K562 (cell line): Measurements from ENCODE around the gene DRAXIN. TPM values are rescaled to one million over a fixed set of nuclear protein-coding genes. Genes with fewer than 3 reads are reported as not detected.

Experiments
- DDX20 ChIP-seq: fragments of 450-650 bp; IDR thresholded peaks from 2 replicates; pipeline ENCODE4 v1.6.1; 2016; ENCODE audit warnings: missing genetic modification characterization, low read depth, mild to moderate bottlenecking, missing compliant biosample characterization, moderate library complexity
- E2F6 ChIP-seq, 2 experiments: IDR thresholded peaks; 2 replicates each; pipeline ENCODE4 v1.6.1; 2011; ENCODE audit warnings: borderline replicate concordance in 1 of 2, control low read depth in 1 of 2, low read depth in 1 of 2, low read length in 1 of 2, mild to moderate bottlenecking in 1 of 2, mixed read lengths in 1 of 2, moderate library complexity in 1 of 2; ENCODE audit not compliant: insufficient read depth in 1 of 2, insufficient read length in 1 of 2, poor library complexity in 1 of 2, severe bottlenecking in 1 of 2; ENCODE audit errors: extremely low read depth in 1 of 2
- HDAC2 ChIP-seq: fragments of 450-650 bp; IDR thresholded peaks from 2 replicates; pipeline ENCODE4 v1.6.1; 2016; ENCODE audit warnings: mild to moderate bottlenecking
- ILF3 ChIP-seq: fragments of 450-650 bp; IDR thresholded peaks from 2 replicates; pipeline ENCODE4 v1.6.1; 2018; ENCODE audit warnings: antibody characterized with exemption, mild to moderate bottlenecking, moderate library complexity, borderline replicate concordance
- JUNB ChIP-seq: fragments of 450-650 bp; formaldehyde crosslinking; conservative IDR thresholded peaks from 2 replicates; pipeline ENCODE4 v1.4.0; 2020; ENCODE audit warnings: mild to moderate bottlenecking
- KLF16 ChIP-seq: IDR thresholded peaks from 2 replicates; pipeline ENCODE4 v1.6.1; 2016; ENCODE audit warnings: antibody characterized with exemption
- MCM3 ChIP-seq: fragments of 450-650 bp; IDR thresholded peaks from 2 replicates; pipeline ENCODE4 v1.6.1; 2016
- MIER1 ChIP-seq: fragments of 450-650 bp; IDR thresholded peaks from 2 replicates; pipeline ENCODE4 v1.6.1; 2016; ENCODE audit warnings: antibody characterized with exemption, mild to moderate bottlenecking, low read depth
- REST ChIP-seq, 2 experiments: fragments of 450-650 bp; formaldehyde crosslinking in 1 of 2; IDR thresholded peaks; 2 replicates each; pipeline versions ENCODE4 v1.4.0 to v1.6.1; 2014 to 2020; ENCODE audit warnings: mild to moderate bottlenecking in 2 of 2, borderline replicate concordance in 1 of 2, low read depth in 1 of 2
- SMARCE1 ChIP-seq: fragments of 450-650 bp; IDR thresholded peaks from 2 replicates; pipeline ENCODE4 v1.7.1; 2016; ENCODE audit warnings: mild to moderate bottlenecking
- TEAD2 ChIP-seq: fragments of 450-650 bp; IDR thresholded peaks from 2 replicates; pipeline ENCODE4 v1.6.1; 2016; ENCODE audit warnings: missing genetic modification characterization, control low read depth, missing compliant biosample characterization
- VEZF1 ChIP-seq: fragments of 200-800 bp; sonication (Bioruptor generic); IDR thresholded peaks from 2 replicates; pipeline ENCODE4 v1.6.1; 2017; ENCODE audit warnings: missing genetic modification characterization, missing compliant biosample characterization
- ZBTB43 ChIP-seq: sonication (generic); formaldehyde crosslinking; IDR thresholded peaks from 2 replicates; pipeline ENCODE4 v1.8.0; 2023; ENCODE audit warnings: mild to moderate bottlenecking, missing genetic modification reagents
- ZFP30 ChIP-seq: fragments of 250-450 bp; sonication (Bioruptor Pico); IDR thresholded peaks from 2 replicates; pipeline ENCODE4 v1.8.0; 2022; ENCODE audit warnings: moderate library complexity, mild to moderate bottlenecking, inconsistent platforms, borderline replicate concordance
- polyA plus RNA-seq, 8 experiments: library from polyadenylated mRNA; depleted of rRNA in 4 of 8; stranded (reverse) in 5 of 8; unstranded in 3 of 8; fragments of >200 nt; fragmentation: Nextera tagmentation in 2 of 8; fragmentation: Illumina TruSeq in 1 of 8; extraction: Ambion mirVana in 2 of 8; extraction: Trizol in 1 of 8; gene quantifications; 2 replicates each; pipeline versions ENCODE4 v1.2.1 to v1.2.3, GENCODE V29; 2011 to 2014; ENCODE audit warnings: inconsistent platforms in 1 of 8, missing spikeins in 1 of 8
- total RNA-seq, 7 experiments: library from RNA; depleted of rRNA in 6 of 7; stranded (reverse); fragments of >200 nt in 6 of 7; fragmentation: Illumina TruSeq in 2 of 7; extraction: Trizol in 2 of 7; gene quantifications; 2 replicates each; pipeline versions ENCODE4 v1.2.1 to v1.2.3, GENCODE V29; 2011 to 2021; ENCODE audit warnings: low replicate concordance in 1 of 7

DRAXIN gene
- total and polyA plus RNA-seq, 9 of the 15 experiments (the other 6 are each of a cell fraction or from before 2014, with no cell fraction given) = 0.01 to 0.04 (median 0.01) TPM; not detected in 6

- TF ChIP-seq HDAC2 = 0 out of 2 replicates have a peak, but pooled peaks have one; percentile 24
- no peak for TF ChIP-seq ILF3
- peak; percentile 17; the same call in 1 of the 2 replicates for TF ChIP-seq KLF16
- TF ChIP-seq DDX20 = no peak
- TF ChIP-seq MIER1 = no peak
- TF ChIP-seq ZBTB43 (CRISPR knock-in tag) = no peak
- no peak for TF ChIP-seq JUNB (CRISPR knock-in tag)
- TF ChIP-seq SMARCE1 = peak; percentile 89; the same call in 1 of the 2 replicates
- TF ChIP-seq REST (IDR thresholded peaks at IDR 0.05; ENCODE audit: borderline replicate concordance) = peak; percentile 25; the same call in 1 of the 2 replicates
- TF ChIP-seq REST (CRISPR knock-in tag; IDR thresholded peaks at IDR 0.05; ENCODE audit: low read depth) = no peak
- no peak for TF ChIP-seq E2F6 (IDR thresholded peaks at IDR 0.05; ENCODE audit: borderline replicate concordance in 1 of 2, extremely low read depth in 1 of 2, insufficient read depth in 1 of 2, insufficient read length in 1 of 2, low read depth in 1 of 2, low read length in 1 of 2, poor library complexity in 1 of 2, severe bottlenecking in 1 of 2)
- TF ChIP-seq ZFP30 (CRISPR knock-in tag) = no peak
- TF ChIP-seq MCM3 = no peak
- TF ChIP-seq TEAD2 (tag) = no peak
- peak; percentile 91 for TF ChIP-seq VEZF1
Measured at GRCh38 chr1:11740258-11741192, 49.0 kb downstream of the DRAXIN start (continued).
